Endodermal cell (in vitro differentiated cells): ENCODE measurements around the gene TMEM114. TPM values are rescaled to one million over a fixed set of nuclear protein-coding genes. Genes with fewer than 3 reads are reported as not detected.
A peak's percentile ranks its signal among the peaks of the same experiment; 100 is the strongest.

Experiments
- DNase-seq: peaks from one replicate; pipeline ENCODE4 v3.0.0-alpha.2; 2017
- H3K27ac ChIP-seq: 2 replicates; pipeline ENCODE4 v1.5.1; 2013; ENCODE audit warnings: mild to moderate bottlenecking, low read depth, low read length, moderate library complexity
- H3K27me3 ChIP-seq: 2 replicates; pipeline ENCODE4 v1.6.1; 2013; ENCODE audit warnings: mild to moderate bottlenecking, low read length, moderate library complexity; ENCODE audit not compliant: insufficient read depth, control insufficient read depth, poor library complexity, severe bottlenecking
- H3K36me3 ChIP-seq: 2 replicates; pipeline ENCODE4 v1.7.0; 2013; ENCODE audit warnings: mild to moderate bottlenecking, low read length, moderate library complexity; ENCODE audit not compliant: control insufficient read depth, insufficient read depth
- H3K4me1 ChIP-seq: one replicate; pipeline ENCODE4 v1.7.0; 2013; ENCODE audit warnings: low read length; ENCODE audit not compliant: control insufficient read depth, insufficient read depth
- H3K4me3 ChIP-seq: 2 replicates; pipeline ENCODE4 v1.5.1; 2013; ENCODE audit warnings: mild to moderate bottlenecking, low read length, moderate library complexity
- H3K9ac ChIP-seq: 2 replicates; pipeline ENCODE4 v1.6.1; 2013; ENCODE audit warnings: mild to moderate bottlenecking, low read length, moderate library complexity; ENCODE audit not compliant: poor library complexity, severe bottlenecking; ENCODE audit errors: extremely low read depth
- H3K9me3 ChIP-seq: 2 replicates; pipeline ENCODE4 v1.6.1; 2013; ENCODE audit warnings: mild to moderate bottlenecking, low read length, moderate library complexity; ENCODE audit not compliant: control insufficient read depth
- H3K27ac Mint-ChIP-seq: 2 replicates; pipeline ENCODE4 v1.8.0; 2020; ENCODE audit warnings: mixed read lengths
- H3K27me3 Mint-ChIP-seq: 2 replicates; pipeline ENCODE4 v1.8.0; 2021; ENCODE audit warnings: mild to moderate bottlenecking, mixed read lengths; ENCODE audit not compliant: insufficient read depth
- H3K36me3 Mint-ChIP-seq: 2 replicates; pipeline ENCODE4 v1.8.0; 2020; ENCODE audit warnings: low read depth, mixed read lengths
- H3K4me1 Mint-ChIP-seq: 2 replicates; pipeline ENCODE4 v1.8.0; 2020; ENCODE audit warnings: mixed read lengths
- H3K4me3 Mint-ChIP-seq: 2 replicates; pipeline ENCODE4 v1.8.0; 2020; ENCODE audit warnings: mild to moderate bottlenecking, moderate library complexity, mixed read lengths
- H3K9me3 Mint-ChIP-seq: 2 replicates; pipeline ENCODE4 v1.8.0; 2020; ENCODE audit warnings: mild to moderate bottlenecking, mixed read lengths
- CTCF ChIP-seq: fragments of 200-600 bp; sonication (generic); conservative IDR thresholded peaks from 2 replicates; pipeline ENCODE4 v1.5.0; 2021; ENCODE audit warnings: antibody characterized with exemption, mild to moderate bottlenecking
- WGBS, 2 experiments: methylation state at CpG; one replicate each; pipeline versions ENCODE4 v1.1.5 to v1.1.7; 2013; ENCODE audit warnings: missing lambda C conversion rate in 2 of 2, mixed read lengths in 1 of 2; ENCODE audit not compliant: insufficient coverage in 1 of 2, insufficient read length in 1 of 2; 5-methylcytosine and 5-hydroxymethylcytosine counted together
- total RNA-seq, 2 donors: library from RNA; stranded (reverse); fragmentation: NEBNext Ultra II Directional in 1 of 2; extraction: Animal tissue kit (Norgen Biotek cat#: 25700) in 1 of 2; gene quantifications; 2 replicates in 1 of 2; 3 replicates in 1 of 2; pipeline ENCODE4 v1.2.1, GENCODE V29; 2021

The TMEM114 gene
- total RNA-seq, 2 donors from 2014 or later, result 0.40 TPM; not detected in 1

- H3K27me3 Mint-ChIP-seq, result peaks cover 15% of the 10 kb centered on the region
- H3K27ac ChIP-seq, result no peak overlapping the region
- H3K36me3 Mint-ChIP-seq, result no peaks in the 10 kb centered on the region
- H3K9me3 ChIP-seq, result peaks cover under 1% of the 10 kb centered on the region
- H3K4me1 ChIP-seq, result peaks cover 5% of the 10 kb centered on the region
- WGBS, 2 experiments, result 94 to 100% methylated on average over 1 to 3 of the region's 3 CpGs
- H3K27ac Mint-ChIP-seq, result no peak overlapping the region
- no peaks in the 10 kb centered on the region for H3K36me3 ChIP-seq
- H3K9me3 Mint-ChIP-seq, result no peaks in the 10 kb centered on the region
- no peak overlapping the region for H3K4me3 Mint-ChIP-seq
- H3K4me1 Mint-ChIP-seq, result peaks cover 10% of the 10 kb centered on the region
- peaks cover 74% of the 10 kb centered on the region for H3K27me3 ChIP-seq
- H3K4me3 ChIP-seq, result no peak overlapping the region
- no peak overlapping the region for H3K9ac ChIP-seq
- TF ChIP-seq CTCF, result no peak
- DNase-seq, result no peak
Measured at GRCh38 chr16:8590811-8591210, 500 bp upstream of the TMEM114 start.

- 0 to 2% methylated on average over 22 to 64 of the region's 64 CpGs for WGBS, 2 experiments
- peaks cover 10% of the 10 kb centered on the region for H3K4me1 Mint-ChIP-seq
- H3K27ac ChIP-seq, result no peak overlapping the region
- TF ChIP-seq CTCF, result peak; percentile 57
- peaks cover 77% of the 10 kb centered on the region for H3K27me3 ChIP-seq
- H3K9ac ChIP-seq, result no peak overlapping the region
- DNase-seq, result peak; percentile 85
- H3K4me3 ChIP-seq, result peak overlapping the region; percentile 75
- no peaks in the 10 kb centered on the region for H3K36me3 Mint-ChIP-seq
- H3K36me3 ChIP-seq, result no peaks in the 10 kb centered on the region
- peaks cover 5% of the 10 kb centered on the region for H3K4me1 ChIP-seq
- no peak overlapping the region for H3K27ac Mint-ChIP-seq
- H3K27me3 Mint-ChIP-seq, result peaks cover 23% of the 10 kb centered on the region
- no peaks in the 10 kb centered on the region for H3K9me3 Mint-ChIP-seq
- no peaks in the 10 kb centered on the region for H3K9me3 ChIP-seq
- H3K4me3 Mint-ChIP-seq, result no peak overlapping the region
Measured at GRCh38 chr16:8589057-8589899, 1.0 kb downstream of the TMEM114 start.

GRCh38 chr16:8588682-8589056 is 1.6 kb downstream of the TMEM114 start:
- H3K27ac Mint-ChIP-seq, result no peak overlapping the region
- Histone ChIP-seq H3K4me3 (peak overlapping the region; percentile 75), H3K9ac (no peak overlapping the region), H3K27ac (no peak overlapping the region), H3K9me3 (no peaks in the 10 kb centered on the region), H3K4me1 (peaks cover 5% of the 10 kb centered on the region), H3K36me3 (no peaks in the 10 kb centered on the region), H3K27me3 (peaks cover 77% of the 10 kb centered on the region)
- DNase-seq, result peak; percentile 82
- H3K4me3 Mint-ChIP-seq, result no peak overlapping the region
- 2 to 10% methylated on average over 6 to 9 of the region's 9 CpGs for WGBS, 2 experiments
- no peaks in the 10 kb centered on the region for H3K9me3 Mint-ChIP-seq
- no peaks in the 10 kb centered on the region for H3K36me3 Mint-ChIP-seq
- no peak for TF ChIP-seq CTCF
- H3K4me1 Mint-ChIP-seq, result peaks cover 10% of the 10 kb centered on the region
- peaks cover 29% of the 10 kb centered on the region for H3K27me3 Mint-ChIP-seq
